8988T (cell line): ENCODE measurements around the gene USP2.

Experiments
- DNase-seq: peaks from one replicate; pipeline ENCODE4 v3.0.0; 2011

The USP2 gene, protein sequence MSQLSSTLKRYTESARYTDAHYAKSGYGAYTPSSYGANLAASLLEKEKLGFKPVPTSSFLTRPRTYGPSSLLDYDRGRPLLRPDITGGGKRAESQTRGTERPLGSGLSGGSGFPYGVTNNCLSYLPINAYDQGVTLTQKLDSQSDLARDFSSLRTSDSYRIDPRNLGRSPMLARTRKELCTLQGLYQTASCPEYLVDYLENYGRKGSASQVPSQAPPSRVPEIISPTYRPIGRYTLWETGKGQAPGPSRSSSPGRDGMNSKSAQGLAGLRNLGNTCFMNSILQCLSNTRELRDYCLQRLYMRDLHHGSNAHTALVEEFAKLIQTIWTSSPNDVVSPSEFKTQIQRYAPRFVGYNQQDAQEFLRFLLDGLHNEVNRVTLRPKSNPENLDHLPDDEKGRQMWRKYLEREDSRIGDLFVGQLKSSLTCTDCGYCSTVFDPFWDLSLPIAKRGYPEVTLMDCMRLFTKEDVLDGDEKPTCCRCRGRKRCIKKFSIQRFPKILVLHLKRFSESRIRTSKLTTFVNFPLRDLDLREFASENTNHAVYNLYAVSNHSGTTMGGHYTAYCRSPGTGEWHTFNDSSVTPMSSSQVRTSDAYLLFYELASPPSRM

DNA sequence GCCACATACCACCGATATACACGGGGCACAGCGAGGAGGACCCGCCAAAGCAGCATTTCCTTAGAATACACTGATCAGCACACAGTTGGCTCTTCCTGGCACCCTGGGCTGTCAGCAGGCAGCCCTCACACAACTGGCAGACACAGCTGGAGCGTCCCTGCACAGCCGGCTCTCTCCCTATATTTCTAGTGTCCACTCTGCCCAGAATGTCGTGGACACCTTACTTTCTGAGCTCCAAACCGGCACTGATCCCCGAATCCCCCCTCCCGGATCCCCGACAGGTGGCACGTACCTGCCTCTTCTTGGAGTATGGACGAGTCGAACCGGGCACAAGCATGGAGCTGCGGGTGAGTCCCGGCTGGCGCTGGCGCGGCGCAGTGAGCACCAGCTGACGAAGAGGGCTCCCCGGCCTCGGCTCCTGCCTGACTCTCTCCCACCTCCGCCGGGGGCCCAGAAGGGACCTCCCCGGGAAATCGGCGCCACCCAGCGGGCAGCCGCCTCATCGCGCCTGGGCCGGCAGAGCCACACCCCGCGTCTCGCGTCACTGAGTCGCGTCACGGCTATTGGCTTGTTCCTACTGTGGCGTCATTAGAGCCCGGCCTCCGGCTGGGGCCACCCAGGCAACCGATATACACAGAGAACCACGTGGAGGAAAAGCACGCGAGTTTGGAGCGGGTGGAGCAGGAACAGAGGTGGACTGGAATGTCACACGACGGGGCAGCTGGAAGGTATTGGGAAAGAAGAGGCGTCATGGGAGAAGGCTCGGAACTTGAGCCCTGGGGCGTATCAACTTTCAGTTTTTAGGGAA lies at the start of gene USP2:
Gene USP2, minus strand, starts transcription at position 510 of the 808 bp plus-strand sequence. CDS start 8,210 bp downstream, outside the sequence.
- DNase-seq = peak; percentile 91

DNA sequence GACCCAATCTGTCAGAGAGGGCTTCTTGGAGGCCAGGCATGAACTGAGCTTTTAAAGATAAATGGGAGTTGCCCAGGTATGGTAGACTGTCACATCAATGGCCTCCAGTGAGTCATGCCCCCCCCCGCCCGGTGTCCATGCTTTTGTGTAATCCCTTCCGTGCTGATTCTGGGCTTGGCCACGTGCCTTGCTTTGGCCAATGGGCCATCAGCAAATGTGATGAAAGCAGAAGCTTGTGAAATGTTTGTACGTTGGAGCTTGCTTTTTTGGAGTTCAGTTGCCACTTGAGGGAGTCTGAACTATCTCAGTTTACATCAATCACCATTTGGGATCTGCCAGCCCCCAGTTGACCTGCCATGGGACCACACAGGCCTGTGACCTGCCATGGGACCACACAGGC lies 45.8 kb upstream of the USP2 start:
- no peak for DNase-seq

DNA sequence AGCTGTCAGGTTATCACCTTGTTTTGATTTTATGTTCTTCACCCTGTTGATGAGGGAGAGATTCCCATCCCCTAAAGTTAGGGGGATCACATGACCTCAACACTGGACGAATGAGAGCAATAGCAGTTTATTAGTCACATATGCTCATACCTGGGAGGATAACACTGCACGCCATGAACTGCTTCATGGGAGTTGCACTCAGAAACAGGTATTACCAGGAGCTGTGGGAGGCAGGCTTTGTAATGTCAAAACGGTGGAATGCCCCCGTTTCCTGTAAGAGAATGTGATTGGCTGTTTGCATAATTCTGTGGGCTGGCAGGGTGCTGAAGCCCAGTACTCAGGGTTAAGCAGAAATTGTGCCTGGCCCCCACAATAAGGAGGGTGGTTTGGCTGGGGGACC lies 44.7 kb upstream of the USP2 start:
- DNase-seq = no peak

DNA sequence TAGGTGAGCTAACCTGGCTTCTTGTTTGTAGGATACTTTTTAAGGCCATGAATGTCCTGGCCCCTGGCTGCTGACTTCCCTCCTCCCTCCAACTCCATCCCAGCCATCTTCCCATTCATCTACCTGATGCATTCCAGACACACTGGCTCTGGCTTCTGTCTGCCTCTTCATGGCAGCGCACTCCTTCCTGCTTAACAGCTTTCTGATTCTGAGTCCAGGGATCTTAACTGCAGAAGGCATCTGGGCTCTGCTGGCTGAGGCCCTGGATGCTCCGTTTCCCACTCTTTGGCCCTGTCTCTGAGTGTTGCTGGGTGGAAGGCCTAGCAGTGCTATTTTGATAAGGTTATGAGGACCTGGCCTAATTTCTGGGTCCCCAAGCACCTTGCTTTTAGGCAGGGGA lies 43.3 kb upstream of the USP2 start:
- no peak for DNase-seq

DNA sequence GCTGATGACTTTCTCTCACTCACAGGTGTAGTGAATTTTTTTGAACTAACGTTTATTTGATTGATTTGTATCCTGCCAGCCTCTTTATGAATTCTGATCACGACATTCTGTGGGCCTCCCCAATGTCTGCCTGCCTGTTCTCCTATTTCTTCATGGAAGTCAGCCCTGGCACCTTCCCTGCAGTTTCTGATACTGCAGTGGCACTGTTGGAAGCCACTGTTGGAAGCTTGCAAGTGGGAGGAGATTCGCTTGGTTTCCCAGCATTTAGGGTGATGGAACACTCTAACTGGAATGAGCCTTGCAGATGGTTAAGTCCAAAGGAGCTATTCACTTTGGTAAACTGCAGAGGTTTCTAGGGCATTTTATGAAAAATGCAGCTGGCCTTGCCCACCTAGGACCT lies 42.8 kb upstream of the USP2 start:
- no peak for DNase-seq

DNA sequence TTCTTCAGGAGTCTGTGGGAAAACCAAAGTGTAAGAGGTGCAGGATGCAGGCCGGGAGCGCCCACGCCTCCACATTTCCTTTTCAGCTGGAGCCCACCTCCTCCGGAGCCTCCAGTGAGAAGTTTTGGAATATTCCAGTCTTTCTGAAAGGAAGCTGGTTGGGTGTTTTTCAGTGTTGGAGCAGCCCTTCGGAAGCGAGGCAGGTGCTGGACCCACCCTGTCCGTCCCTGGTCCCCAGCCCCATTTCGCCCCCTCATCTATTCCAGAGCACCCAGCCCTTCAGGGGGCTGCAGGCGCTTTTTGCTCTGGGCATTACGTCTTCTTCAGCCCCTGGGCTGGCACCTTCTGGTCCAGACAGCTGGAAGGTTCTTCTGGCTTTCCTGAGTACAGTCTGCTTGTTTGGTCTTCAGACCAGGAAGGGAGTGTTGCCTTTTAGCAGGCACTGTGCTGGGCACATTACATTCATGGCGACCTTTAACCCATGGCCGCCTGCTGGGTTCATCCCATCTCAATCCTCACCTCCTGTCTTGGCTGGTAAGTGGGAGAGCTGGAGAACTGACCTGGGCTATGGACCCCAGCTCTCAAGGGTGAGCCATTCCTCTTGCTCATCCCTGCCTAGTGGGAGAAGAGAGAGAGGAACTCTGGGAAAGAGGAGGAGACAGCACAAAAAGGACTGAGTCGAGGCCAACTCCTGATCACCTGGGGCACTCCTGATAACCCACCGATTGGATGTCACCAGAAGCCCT lies 42.2 kb upstream of the USP2 start:
- DNase-seq = no peak

DNA sequence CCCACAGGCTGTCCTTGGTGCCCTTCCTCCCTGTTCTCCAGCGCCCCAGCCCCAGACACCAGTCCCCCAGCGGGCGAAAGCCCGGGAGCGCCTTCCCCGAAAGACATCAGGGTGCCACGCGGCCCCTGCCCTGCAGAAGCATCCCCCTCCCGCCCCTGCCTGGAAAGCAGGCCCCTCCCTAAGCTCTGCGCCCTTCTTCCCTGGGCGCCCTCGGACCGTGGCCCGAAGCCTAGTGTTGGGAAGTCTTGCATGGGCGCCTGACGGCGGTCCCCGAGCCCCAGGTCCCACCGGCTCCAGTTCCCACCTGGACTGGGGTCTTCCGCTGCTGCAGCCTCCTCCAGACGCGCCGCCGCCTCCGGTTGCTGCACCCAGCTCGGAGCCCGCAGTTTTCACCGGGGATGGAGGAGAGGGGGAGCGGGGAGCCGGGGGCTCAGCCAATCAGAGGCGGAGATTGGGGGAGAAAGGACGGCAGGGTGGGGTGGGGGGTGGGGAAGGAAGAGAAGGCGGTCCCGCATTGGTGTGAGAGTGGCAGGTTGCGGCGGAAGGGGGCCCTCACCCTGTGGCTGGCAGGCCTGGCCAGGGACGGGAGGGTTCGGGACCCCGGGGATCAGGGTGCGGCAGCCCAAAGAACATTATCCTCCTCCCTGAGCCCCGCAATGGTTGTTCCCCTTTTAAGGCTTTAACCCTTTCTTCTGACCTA lies 41.5 kb upstream of the USP2 start, which contains the start of gene THY1:
Gene THY1, minus strand, starts transcription at position 364 of the 700 bp plus-strand sequence. CDS start 2,267 bp downstream, outside the sequence.
- no peak for DNase-seq

DNA sequence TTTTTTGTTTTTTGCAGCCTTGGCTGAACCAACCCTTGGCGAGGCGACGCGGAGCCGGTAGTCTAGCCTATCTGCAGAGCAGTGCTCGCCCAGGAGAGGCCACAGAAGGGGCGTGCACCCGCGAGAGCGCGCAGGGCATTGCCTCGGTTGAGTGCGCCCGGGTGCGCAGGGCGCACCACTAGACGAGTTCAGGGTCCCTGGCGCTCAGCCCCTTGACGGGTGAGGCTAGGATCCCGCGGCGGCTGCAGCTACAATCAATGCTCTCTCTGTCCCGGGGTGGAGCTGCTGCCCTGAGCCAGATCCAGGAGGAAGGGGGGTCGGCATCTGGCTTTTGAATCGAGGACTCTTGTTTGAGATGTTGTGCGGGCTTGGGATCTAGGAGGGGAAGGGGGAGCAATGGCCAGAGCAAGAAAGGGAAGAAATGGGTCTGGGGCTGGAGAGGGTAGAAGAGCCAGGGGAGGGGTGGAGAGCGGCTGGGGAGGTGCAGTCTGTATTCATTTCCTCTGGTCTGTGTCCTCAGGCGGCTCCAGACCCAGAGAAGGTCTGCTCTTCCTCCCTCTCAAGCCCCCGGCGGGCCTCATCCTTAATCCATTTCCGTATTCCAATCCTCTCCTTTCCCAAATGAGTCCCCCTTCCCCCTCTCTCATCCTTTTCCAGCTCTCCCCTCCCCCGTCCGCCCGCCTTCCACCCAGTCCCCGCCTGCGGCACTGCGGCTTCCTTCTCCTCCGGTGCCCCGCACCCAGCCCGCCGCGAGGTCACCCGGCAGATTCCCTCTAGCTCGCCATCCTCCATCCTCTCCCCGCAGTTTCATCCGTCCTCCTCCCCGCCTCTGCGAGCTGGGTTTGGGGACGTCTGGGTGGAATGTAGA lies 40.7 kb upstream of the USP2 start:
- DNase-seq = no peak

DNA sequence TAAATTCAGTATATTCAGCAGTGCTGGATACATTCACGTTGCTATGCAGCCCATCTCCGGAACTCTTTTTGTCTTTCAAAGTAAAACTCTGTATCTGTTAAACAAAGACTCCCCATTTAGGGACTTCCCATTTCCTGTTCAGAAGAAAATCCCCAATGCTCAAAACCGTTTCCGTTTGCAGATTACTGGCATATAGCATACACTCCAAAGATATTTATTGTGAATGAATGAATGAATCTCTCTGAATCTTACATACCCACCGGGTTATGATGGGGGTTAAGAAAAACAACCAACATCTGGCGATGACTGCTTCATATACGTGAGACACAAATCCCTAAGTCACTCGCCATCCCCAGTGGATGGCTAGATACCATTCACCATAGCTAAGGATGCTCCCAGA lies 39.9 kb upstream of the USP2 start:
- no peak for DNase-seq

DNA sequence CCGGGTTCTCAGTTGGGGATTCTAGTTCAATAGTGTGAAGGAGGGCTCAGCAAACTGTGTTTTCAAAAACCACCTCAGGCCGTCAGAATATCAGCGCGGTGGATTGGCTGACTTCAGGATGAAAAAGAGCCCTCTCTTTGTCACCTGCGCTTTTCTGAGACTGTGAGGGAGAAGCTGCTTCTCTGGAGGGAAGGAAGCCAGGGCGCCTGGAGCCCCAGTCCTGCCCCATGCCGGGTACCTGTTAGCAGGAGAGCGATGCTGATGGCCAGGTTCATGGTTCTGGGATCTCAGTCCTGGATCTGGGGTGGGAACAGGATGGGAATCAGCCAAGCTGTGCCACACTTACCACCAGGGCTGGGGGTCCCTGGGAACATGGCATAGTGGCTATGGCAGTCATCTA lies 39.1 kb upstream of the USP2 start:
- no peak for DNase-seq

DNA sequence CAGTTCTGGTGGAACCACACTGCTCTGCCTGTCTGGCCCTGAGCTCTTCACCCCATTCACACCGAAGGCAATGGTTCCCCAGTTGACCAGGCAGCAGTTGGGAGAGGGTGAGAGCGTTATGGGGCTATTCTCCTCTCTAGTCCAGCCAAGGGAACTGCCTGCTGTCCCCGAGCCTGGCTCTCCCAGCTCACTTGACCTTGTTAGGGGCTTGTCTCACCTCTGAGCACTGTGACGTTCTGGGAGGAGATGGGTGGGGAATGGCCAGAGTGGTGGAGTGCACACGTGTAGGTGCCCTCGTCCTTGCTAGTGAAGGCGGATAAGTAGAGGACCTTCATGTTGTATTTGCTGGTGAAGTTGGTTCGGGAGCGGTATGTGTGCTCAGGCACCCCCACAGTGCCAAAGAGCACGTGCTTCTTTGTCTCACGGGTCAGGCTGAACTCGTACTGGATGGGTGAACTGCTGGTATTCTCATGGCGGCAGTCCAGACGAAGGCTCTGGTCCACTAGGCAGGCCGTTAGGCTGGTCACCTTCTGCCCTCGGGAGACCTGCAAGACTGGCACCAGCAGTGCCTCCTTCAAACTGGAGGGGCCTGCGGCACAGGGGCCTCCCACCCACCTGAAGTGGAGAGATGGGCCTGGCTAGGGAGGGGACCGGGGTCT lies 38.5 kb upstream of the USP2 start:
- no peak for DNase-seq

DNA sequence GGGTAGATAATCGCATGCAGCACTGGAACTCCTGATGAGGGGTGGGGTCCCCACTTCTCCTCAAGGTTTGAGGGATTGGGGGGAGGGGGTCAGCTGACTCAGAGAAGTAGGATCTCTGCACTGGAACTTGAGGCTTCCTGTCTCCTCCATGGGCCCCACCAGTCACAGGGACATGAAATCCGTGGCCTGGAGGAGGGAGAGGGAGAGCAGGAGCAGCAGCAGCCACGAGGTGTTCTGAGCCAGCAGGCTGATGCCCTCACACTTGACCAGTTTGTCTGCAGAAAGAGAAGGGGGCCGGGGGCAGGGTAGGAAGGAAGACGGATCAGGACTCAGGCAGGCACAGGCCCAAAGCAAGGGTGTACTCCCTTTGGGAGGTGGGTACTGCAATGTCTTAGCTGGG lies 37.8 kb upstream of the USP2 start:
- no peak for DNase-seq

DNA sequence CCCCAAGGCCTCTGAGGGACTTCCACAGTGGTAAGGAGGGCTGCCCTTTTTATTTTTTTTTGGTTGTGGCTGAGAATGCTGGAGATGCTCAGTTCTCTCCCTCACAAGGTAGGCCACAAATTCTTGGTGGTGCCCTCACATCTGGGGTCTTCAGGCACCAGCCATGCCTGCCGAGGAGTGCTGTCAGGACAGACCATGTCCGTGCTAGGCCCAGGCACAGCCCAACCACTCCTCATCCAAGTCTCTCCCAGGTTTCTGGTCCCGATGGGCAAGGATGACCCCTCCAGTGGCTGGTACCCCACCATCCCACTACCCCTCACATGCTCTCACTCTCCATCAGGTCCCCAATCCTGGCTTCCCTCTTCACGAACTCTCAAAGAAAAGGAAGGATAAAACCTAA lies 37.3 kb upstream of the USP2 start:
- no peak for DNase-seq

DNA sequence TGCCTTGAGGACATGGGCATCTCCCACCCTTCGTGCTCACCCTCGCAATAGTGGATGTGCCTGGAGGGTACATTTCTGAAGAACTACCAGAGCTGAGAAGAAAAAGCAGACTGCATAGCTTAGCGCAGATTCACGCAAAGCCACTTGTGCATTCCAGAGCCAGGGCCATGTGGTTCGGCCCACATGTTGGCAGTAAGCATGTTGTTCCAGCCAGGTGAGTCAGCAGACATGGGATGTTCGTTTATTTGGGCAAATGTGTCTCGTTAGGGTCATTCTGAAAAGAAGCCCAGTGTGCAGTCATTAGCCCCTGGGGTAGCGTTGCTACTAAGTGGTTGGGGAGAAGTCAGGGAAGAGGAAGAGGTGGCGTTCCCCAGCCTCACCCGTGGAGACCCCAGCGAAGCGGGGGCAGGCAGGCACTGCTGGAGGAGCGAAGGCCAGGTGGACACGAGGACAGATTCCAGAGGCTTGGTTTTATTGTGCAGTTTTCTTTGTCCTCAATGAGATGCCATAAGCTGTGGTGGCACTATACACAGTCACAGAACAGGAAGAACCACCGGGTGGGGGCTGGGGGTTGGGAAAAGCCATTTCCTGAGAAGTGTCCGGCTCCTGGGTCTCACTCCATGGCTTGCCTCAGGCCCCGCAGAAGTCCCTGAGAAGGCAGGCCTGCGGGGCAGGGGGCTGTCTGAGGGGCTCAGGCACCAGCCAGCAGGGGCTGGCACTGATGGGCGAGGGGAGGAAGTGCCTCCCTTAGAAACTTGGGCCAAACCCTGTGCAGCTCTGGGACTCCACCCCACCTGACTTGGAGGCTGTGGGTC lies 36.4 kb upstream of the USP2 start:
- no peak for DNase-seq

DNA sequence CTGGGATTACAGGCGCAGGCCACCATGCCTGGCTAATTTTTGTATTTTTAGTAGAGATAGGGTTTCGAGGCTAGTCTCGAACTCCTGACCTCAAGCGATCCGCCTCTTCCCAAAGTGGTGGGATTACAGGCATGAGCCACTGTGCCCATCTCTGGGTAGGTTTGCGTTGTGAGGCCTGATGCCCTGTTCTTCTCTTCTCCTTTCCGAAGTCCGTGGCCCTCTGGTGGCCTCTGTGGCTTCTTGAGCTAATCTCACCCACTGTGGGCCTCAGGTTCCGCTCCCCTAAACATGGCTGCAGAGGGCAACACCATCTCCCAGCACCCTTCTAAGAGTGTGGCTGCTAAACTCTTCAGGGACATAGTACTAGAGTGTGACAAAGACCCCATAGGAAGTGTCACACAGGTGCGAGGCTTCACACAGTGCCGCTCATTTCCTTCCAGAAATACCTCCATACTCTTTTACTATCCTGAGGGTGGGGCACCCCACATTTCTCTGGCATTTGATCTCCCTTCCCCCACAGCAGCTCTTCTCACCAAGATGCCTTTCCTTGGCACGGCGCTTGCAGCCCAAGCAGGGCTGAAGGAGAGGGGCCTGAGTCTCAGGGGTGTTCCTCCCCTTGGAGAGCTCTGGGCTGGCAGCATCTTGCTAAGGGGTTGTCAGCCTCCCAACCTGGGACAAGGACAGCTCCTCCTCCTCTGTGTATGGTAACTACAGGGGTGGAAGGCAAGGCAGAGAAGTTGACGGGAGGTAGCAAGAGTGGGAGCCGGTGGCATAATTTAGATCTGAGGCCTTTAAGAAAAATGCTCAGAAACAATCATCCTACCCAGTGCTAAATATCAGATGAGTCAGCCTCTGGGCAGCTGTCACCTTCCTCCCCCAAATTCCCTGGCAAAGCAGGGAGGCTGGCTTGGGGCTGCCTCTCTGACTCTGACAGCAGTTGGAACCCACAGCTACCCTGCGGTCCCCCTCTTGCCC lies 35.4 kb upstream of the USP2 start:
- peak; percentile 60 for DNase-seq

DNA sequence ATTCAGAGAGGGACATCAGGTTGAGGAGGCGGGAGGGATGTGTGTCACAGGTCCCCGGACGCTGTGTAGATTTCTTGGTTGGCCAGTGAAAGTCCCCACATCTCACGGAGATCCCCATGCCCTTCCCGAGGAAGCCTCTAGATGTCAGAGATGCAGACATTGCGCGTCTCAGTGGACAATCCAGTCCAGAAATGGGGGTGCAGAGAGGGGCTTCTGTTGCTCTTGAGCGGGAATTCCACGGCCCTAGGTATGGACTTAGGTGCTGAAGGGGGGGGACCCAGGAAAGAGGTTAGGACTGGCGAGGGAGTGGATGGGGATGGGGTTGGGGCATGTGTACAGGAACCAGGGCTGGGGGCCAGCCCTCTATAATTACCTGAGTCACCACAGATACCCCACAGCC lies 34.5 kb upstream of the USP2 start:
- DNase-seq = no peak

DNA sequence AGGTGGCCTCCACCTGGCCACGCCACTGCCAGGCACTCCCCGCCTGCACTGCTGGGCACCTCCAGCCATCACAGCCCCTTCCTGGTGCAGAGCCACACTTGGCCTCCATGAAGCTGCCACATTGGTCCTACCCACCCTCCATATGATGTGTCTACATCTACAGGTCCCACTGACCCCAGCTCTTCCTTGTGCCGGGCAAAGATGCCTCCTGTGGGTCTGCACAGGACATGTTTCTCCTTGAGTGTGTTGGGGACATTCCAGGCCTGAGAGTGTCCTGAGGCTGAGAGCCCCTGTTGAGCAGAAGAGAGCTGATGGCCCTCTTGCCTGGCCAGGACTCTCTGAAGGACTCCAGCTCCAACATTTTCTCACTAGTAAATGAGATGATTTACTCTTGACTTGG lies 34.0 kb upstream of the USP2 start:
- DNase-seq = no peak

DNA sequence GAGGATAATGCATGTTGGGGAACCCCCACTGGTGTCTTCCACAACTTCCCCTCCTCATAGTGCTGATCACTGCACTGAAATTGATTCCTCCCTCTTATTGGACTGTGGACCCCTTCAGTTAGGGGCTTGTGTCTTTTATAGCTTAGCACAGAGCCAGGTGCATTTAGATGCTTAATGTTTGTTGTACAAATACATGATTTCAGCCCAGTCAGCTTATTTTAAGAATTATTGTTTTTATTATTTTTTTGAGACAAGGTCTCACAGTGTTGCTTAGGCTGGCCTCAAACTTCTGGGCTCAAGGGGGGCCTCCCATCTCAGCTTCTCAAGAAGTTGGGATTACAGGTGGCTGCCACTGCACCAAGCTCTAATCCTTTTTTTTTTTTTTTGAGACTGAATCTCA lies 33.2 kb upstream of the USP2 start:
- DNase-seq = no peak

DNA sequence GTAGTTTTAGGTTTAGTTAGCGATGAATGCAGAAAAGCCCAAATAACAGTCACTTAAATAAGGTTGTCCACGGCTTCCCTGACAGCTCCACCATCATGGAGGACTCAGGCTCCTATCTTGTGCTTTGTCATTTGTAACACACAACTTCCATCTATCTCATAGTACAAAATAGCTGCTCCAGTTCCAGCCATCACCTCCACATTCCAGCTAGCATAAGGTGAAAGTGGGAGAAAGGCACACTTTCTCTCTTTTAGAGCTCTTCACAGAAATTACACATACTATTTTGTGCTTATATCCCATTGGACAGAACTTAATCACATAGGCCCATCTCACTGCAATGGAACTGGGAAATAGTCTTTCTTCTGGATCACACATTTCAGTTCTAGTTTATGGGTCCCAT lies 32.8 kb upstream of the USP2 start:
- DNase-seq = no peak
